GM19397 (cell line): ENCODE data around the gene FAM9B.
"Not testable (repeated sequence)": the region's sequence is repeated elsewhere in the genome, so short reads cannot be mapped to it uniquely, and the experiment has no call there.

Experiments
- ATAC-seq: cut with Tn5 transposase; IDR thresholded peaks from one replicate; pipeline ENCODE4 v1.9.1; 2021; ENCODE audit warnings: mild to moderate bottlenecking, moderate library complexity; ENCODE audit not compliant: unreplicated experiment

Gene FAM9B

DNA sequence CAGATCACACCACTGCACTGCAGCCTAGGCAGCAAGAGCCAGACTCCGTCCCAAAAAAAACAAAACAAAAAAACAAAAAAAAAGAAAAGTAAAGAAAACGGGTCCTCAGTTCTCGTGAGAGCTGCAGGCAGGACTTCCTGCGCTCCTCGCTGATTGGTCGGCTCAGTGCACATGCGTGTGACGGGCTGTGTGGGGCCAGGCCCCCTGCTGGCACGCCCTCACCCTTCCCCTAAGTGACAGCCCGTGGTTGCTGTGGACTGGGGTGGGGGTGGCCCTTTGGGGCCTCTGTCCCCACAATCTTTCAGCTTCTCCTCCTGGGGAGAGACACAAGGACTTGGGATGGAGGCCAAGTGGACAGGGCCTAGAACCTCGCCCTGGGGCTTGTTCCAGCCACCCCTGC, at the start of gene FAM9B:
Gene FAM9B, minus strand, starts transcription at position 139 of the 400 bp plus-strand sequence. CDS start 1,141 bp downstream, outside the sequence.
- ATAC-seq, result no peak

- no peak for ATAC-seq
These were observed 47.3 kb upstream of the FAM9B start for GRCh38 chrX:9081271-9081670.

DNA sequence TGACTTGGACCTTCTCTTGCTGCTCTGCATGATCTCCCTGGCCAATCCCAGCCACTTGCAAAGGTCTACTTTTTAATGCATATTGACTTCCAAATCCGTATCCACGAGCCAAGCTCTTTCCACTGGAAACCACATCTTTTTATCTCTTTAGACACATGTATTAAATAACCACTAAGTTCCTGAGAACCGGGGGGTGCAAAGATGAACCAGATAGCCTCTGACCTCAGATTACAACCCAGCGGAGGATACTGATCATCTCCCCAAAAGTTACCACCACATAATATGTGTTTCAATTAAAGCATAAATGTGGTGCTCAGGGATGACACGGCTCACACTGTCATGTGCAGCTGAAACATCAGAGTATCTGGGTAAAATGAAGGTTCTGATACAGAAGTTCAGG, 40.4 kb upstream of the FAM9B start:
- no peak for ATAC-seq

DNA sequence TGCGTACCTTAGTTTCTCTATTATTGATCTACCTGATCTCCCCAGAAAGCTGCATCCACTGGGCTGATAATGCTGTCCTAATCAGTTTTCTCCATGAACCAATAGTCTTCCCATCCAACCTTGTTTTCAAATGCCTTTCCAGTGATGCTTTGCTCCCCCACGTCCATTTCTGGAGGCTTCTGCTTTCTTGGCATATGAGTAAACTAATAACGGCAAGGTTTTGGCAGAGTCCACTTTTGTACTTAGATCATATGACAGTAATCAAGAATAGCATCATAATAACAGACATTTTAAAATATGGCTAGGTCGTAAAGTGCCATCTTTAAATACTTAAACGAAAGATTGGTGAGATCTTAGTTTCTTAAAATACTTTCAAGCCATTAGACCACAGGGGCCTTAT, 38.4 kb upstream of the FAM9B start:
- no peak for ATAC-seq

DNA sequence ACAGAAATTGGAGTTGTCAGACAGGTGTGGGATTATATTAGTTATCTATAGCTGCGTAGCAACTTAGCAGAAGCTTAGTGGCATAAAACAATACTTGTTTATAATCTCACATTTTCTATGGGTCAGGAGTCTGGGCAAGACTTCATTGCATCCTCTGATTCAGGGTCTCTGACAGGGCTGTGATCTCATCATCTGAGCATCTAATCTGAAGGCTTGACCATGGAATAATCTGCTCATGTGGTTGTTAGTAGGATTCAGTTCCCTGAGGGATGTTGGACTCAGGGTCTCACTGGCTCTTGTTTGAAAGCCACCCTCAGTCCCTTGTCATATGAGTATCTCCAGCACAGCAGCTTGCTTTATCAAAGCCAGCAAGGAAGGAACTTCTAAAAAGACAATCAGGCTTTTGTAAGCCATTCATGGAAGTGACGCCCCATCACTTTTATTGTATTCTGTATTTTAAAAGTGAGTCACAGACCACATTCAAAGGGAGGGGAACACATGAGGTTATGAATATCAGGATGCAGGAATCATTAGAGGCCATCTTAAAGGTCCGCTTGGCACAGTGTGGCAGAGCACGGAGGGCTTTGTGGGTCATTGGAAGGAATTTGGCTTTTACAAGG, 37.2 kb upstream of the FAM9B start:
- no peak for ATAC-seq

GRCh38 chrX:9069573-9069972, 35.6 kb upstream of the FAM9B start:
- no peak for ATAC-seq

DNA sequence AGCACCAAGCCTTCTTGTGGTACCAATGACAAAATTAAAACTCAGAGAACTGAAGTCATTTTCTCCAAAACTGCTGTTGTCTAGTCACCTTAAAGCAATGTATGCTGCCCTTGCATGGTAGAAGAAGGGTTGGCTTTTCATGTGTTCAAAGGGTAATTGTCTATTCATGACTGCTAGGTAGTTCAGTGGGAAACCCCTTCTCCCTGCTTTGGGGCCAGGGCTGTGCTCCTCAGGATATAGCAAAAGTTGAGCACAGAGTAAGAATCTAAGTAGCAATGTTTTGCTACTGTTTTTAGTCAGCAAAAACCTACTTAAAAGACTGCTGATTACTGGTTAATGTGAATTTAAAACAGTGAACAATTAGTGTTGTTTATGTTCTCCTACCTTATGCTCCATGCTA, 30.8 kb upstream of the FAM9B start:
- no peak for ATAC-seq

DNA sequence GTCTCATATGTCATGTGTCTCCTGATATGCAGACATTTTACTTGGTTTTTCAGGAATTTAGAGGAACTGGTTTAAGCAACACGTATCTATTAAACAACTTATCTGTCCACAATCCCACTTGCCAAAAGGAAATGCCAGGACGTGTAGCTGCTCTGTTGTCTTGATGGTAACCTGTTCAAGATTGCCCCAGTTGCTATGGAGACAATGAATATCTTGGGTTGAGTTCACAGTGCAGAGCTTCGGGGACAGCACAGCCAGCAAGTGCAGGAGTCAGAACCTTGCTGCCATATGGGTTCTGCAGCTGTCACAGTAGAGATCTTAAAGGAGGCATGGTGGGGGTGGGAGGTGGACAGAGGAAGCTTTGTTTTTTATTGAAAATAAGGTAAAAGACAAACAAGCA, 28.7 kb upstream of the FAM9B start:
- ATAC-seq, result no peak

DNA sequence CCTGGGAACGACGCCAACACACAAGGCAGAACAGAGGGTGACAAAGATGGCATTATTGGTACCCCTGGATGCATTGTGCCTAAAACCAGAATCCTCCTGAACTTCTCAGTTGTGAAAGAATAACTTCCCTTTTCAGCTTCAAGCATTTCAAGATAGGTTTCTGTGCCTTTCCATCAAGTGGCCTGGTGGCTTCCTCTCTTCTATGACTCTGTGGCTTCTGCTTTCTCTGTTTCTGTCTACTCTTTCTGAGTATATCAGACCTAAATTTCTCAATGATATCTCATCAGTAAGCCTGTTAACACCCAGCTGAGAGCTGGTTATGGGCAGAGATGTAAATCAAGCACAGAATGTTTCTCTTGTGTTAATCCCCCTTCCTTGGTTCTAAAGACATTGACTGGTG, 21.4 kb upstream of the FAM9B start:
- no peak for ATAC-seq

DNA sequence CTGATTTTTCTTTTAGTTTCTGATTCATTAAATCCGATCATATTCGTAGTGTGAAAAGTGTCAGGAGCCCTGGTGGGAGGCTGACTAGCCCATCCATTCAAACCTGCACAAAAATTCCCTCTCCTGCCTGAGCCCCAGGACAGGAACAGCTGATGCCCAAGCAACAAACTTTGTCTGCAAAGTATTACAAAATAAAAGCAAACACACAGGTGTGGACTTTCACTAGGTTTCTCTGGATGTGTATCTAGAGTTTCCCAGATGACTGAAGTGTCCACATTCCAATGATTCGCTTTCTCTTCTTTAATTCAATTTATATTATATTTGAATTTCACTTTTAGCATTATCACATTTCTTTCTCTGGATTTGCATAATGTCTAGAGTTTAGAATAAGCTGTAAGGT, 18.2 kb upstream of the FAM9B start:
- no peak for ATAC-seq

DNA sequence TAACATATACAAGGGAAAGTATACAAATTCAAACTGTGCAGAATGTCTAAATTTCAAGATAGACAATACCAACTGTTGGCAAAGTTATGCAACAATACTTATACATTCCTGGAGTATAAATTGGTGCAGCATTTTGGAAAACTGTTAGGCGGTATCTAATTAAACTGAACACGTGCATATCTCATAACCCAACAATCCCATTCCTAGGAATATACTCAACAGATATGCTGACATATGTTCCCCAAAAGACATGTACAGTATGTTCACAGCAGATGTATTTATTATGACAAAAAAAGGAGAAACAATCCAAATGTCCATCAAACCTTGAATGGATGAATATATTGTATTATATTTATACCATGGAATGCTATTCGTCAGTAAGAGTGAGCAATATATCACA, 16.4 kb upstream of the FAM9B start:
- ATAC-seq, result no peak

DNA sequence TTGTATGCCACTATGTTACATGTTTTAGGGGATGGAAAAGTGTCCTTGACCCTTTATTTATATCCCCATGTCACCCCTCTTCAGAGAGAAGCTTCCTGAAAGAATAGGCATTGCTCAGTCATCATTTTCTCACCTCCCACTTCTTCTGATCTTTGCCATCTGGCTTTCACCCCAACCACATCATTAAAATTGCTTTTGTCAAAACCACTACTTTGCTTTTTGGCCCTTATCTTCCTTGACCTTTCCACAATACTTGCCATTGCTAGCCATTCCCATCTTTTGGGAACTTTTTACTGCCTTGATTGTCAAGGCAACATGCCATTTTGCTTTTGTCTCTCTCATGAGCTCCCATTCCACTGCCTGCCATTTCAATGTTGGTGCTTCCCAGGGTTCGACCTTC, 14.9 kb upstream of the FAM9B start:
- ATAC-seq, result no peak

GRCh38 chrX:9038244-9038643, 4.3 kb upstream of the FAM9B start:
- no peak for ATAC-seq

DNA sequence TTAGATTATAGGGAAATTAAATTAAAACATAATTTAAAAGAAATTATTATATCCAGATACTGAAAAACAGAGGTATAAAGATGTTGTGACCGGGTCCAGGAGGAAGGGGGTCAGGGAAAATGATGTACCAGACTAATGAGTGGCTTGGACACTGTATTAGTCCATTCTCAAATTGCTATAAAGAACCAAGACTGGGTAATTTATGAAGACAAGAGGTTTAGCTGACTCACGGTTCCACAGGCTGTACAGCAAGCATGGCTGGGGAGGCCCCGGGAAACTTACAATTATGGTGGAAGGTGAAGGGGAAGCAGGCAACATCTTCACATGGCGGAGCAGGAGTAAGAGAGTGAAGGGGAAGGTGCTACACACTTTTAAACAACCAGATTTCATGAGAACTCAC, 3.4 kb upstream of the FAM9B start:
- no peak for ATAC-seq

DNA sequence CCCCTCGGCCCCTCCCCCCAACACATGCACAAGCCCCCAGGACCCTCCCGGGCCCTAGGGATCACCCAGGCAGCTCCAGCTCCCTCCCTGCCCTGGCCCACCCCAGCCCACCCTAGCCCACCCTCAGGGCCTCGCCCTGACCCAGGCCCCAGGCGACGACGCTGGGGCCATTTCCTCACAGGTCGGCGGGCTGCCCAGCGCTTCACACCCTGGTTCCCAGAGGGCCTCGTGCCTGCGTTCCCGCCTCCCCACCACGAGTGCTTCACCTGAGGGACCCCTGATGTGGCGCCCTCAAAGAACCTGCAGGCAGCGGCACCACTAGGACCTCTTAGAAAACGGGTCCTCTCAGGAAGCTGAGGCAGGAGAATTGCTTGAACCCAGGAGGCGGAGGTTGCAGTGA, 341 bp downstream of the FAM9B start:
- no peak for ATAC-seq

DNA sequence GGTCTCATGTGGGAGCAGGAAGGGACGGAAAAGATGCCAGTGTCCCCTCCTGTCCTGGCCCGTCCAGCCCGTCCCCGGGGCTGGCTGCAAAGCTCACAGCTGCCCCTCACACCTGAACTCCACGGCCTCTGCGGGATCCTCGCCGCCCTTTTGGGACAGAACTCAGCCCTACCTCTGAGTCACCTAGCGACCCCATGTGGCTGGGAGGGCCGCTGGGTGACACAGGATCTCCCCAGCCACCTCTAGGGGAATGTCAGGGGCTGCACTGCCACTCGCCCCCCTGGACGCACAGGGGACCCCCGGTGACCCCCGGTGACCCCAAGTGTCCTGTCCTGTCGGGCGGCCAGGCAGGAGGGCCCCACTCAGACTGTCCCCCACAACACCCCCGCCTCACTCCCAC, 748 bp downstream of the FAM9B start:
- ATAC-seq, result no peak

DNA sequence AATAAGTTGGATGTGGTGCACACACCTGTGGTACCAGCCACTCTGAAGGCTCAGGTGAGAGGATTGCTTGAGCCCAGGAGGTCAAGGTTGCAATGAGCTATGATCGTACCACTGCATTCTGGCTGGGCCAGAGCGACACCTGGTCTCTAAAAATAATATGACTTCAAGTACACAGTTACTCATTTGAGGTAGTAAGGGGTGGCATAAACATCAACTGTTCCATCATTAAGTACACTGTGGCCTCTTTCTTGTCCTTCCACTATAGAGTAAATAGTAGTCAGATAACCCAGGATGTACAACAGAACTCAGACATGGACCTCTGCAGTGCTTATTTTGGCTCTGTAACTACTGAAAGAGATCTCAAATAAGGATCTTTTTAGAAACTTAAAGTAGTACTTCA, 10.6 kb downstream of the FAM9B start:
- ATAC-seq, result no peak

GRCh38 chrX:9019151-9019550, 14.8 kb downstream of the FAM9B start:
- no peak for ATAC-seq

DNA sequence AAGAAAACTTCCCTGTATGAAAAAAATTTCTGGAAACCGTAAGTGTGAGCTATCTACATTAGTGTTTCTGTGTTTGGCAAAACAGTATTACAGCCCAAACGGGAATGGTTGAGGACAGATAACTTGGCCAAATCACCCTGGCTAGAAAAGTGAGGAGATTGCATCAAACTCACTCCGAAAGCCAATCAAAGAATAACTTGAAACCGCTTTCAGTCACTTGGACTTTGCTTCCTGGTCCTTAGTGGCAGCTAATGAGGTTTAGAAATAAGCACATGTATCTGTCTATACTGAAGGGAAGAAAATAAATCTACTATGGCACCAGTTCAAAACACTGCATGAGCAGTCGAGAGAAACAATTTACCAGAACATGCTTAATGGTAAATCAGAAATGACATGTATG, 15.6 kb downstream of the FAM9B start:
- ATAC-seq, result not testable (repeated sequence)

GRCh38 chrX:9003041-9003440, 30.9 kb downstream of the FAM9B start:
- ATAC-seq, result no peak

- no peak for ATAC-seq
These were observed 45.5 kb downstream of the FAM9B start for GRCh38 chrX:8988446-8988845.

- ATAC-seq, result no peak
These were observed 46.2 kb downstream of the FAM9B start for GRCh38 chrX:8987672-8988250.

DNA sequence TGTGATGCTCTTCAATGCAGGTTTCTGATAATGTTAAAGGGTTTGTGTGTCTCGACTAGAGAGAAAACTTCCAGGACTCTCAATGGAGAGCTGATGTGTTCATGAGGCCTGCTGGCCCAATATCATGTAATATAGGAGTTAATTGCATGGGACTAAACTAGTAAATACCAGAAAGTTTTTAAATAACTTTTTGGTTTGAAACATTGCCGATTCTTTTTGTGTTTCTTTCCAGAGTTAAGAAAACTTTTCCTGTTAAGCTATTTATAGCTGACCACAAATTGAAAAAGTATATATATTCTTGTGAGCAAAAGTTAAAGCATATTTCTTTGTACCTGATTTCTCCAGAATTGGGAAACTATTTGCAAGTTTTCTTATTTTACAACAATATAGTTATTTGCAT, 49.7 kb downstream of the FAM9B start:
- ATAC-seq, result no peak
